HCT116 (cell line): ENCODE results near the gene DLK1. TPM values are rescaled to one million over a fixed set of nuclear protein-coding genes. Genes with fewer than 3 reads are reported as not detected.

Experiments
- ATAC-seq: fragments of 200-7000 bp; cut with Tn5 transposase; 2 replicates; pipeline ENCODE4 v1.9.1; 2020; ENCODE audit warnings: mild to moderate bottlenecking, moderate library complexity
- BruUV-seq: library from RNA; stranded (reverse); fragments of 400-500 nt; replicated peaks from 2 replicates; lab custom pipeline; 2021; lab: Mats Ljungman, UMichigan
- CTCF ChIA-PET: fragments of 300-600 bp; sonication (Branson Sonifier 250); formaldehyde crosslinking; loops from one replicate; lab custom pipeline; 2021; ENCODE audit warnings: antibody characterized with exemption; lab: Charles Lee
- POLR2A ChIA-PET: fragments of 300-600, 350-600 bp; sonication (Branson Sonifier 250); formaldehyde crosslinking; loops from one replicate; lab custom pipeline; 2021; ENCODE audit warnings: antibody characterized with exemption; lab: Charles Lee
- RAD21 ChIA-PET, 2 experiments: fragments of 300-600 bp; sonication (Branson Sonifier 250); formaldehyde crosslinking; loops; one replicate each; lab custom pipeline; 2023; ENCODE audit warnings: low total read pairs in 2 of 2; ENCODE audit not compliant: uncharacterized antibody in 2 of 2, unreplicated experiment in 2 of 2, low non-redundant PET in 1 of 2; lab: Charles Lee
- DNase-seq: peaks from one replicate; pipeline ENCODE4 v3.0.0-alpha.2; 2010; ENCODE audit warnings: low read depth, low spot score
- H2AFZ ChIP-seq: fragments of 200-600 bp; shearing (Covaris generic), sonication (generic); 2 replicates; pipeline ENCODE4 v1.6.1; 2017; ENCODE audit warnings: low read depth, mixed run types, mixed read lengths, antibody characterized with exemption, low read length; ENCODE audit not compliant: poor library complexity, severe bottlenecking
- H3K27ac ChIP-seq: 2 replicates; pipeline ENCODE4 v1.5.1; 2012; ENCODE audit warnings: low read depth, low read length
- H3K27me3 ChIP-seq: fragments of 200-600 bp; sonication (generic); 2 replicates; pipeline ENCODE4 v1.6.1; 2016; ENCODE audit warnings: mixed run types, low read length, mixed read lengths; ENCODE audit not compliant: insufficient read depth
- H3K36me3 ChIP-seq, 2 experiments: fragments of 200-500 bp in 1 of 2; fragments of 200-600 bp in 1 of 2; sonication (Bioruptor generic) in 1 of 2; sonication (generic) in 1 of 2; 2 replicates each; pipeline versions ENCODE4 v1.5.1 to v1.6.1; 2014 to 2016; ENCODE audit warnings: low read length in 2 of 2, inconsistent platforms in 1 of 2, mixed read lengths in 1 of 2, mixed run types in 1 of 2; ENCODE audit not compliant: insufficient read depth in 2 of 2, control insufficient read depth in 1 of 2
- H3K4me1 ChIP-seq, 2 experiments: fragments of 200-600 bp in 1 of 2; sonication (generic) in 1 of 2; 2 replicates each; pipeline versions ENCODE4 v1.5.1 to v1.6.1; 2012 to 2017; ENCODE audit warnings: low read length in 2 of 2, inconsistent platforms in 1 of 2, mild to moderate bottlenecking in 1 of 2, mixed read lengths in 1 of 2, mixed run types in 1 of 2, moderate library complexity in 1 of 2; ENCODE audit not compliant: insufficient read depth in 2 of 2, control insufficient read depth in 1 of 2
- H3K4me2 ChIP-seq: fragments of 200-600 bp; sonication (generic); 2 replicates; pipeline ENCODE4 v1.6.1; 2017; ENCODE audit warnings: mixed run types, low read length, mixed read lengths
- H3K4me3 ChIP-seq, 2 experiments: fragments of 200-600 bp in 1 of 2; sonication (generic) in 1 of 2; replicated peaks in 1 of 2; 2 replicates each; pipeline ENCODE4 v1.5.1; 2011 to 2016; ENCODE audit warnings: low read length in 2 of 2, control low read depth in 1 of 2, low read depth in 1 of 2, mild to moderate bottlenecking in 1 of 2, mixed read lengths in 1 of 2, mixed run types in 1 of 2
- H3K79me2 ChIP-seq: fragments of 200-600 bp; sonication (generic); 2 replicates; pipeline ENCODE4 v1.6.1; 2017; ENCODE audit warnings: mild to moderate bottlenecking, mixed run types, low read length, moderate library complexity, mixed read lengths; ENCODE audit not compliant: insufficient read depth
- H3K9ac ChIP-seq: fragments of 200-600 bp; sonication (generic); 2 replicates; pipeline ENCODE4 v1.6.1; 2016; ENCODE audit warnings: low read length, mixed read lengths
- H3K9me2 ChIP-seq: fragments of 200-600 bp; sonication (generic), shearing (Covaris generic); 2 replicates; pipeline ENCODE4 v1.6.1; 2017; ENCODE audit warnings: mixed run types, mild to moderate bottlenecking, moderate library complexity; ENCODE audit not compliant: insufficient read depth
- H3K9me3 ChIP-seq, 2 experiments: fragments of 200-500 bp in 1 of 2; fragments of 200-600 bp in 1 of 2; sonication (Bioruptor generic) in 1 of 2; sonication (generic) in 1 of 2; 2 replicates each; pipeline ENCODE4 v1.6.1; 2014 to 2017; ENCODE audit warnings: low read length in 2 of 2, mixed read lengths in 2 of 2, inconsistent platforms in 1 of 2, low read depth in 1 of 2, mild to moderate bottlenecking in 1 of 2, mixed run types in 1 of 2, moderate library complexity in 1 of 2; ENCODE audit not compliant: control insufficient read depth in 1 of 2, insufficient read depth in 1 of 2
- H4K20me1 ChIP-seq: fragments of 200-600 bp; sonication (generic), shearing (Covaris generic); 2 replicates; pipeline ENCODE4 v1.6.1; 2017; ENCODE audit warnings: mixed run types, mild to moderate bottlenecking, moderate library complexity; ENCODE audit not compliant: insufficient read depth
- CBX3 ChIP-seq: IDR thresholded peaks from 2 replicates; pipeline ENCODE4 v1.6.1; 2012; ENCODE audit warnings: low read depth
- CEBPB ChIP-seq: IDR thresholded peaks from 2 replicates; pipeline ENCODE4 v1.6.1; 2012; ENCODE audit warnings: low read depth
- CTCF ChIP-seq, 3 experiments: fragments of 200-600 bp in 1 of 3; sonication (generic) in 1 of 3; IDR thresholded peaks in 2 of 3; conservative IDR thresholded peaks in 1 of 3; 2 replicates each; pipeline ENCODE4 v1.5.1; 2012 to 2017; ENCODE audit warnings: low read depth in 2 of 3, low read length in 2 of 3, antibody characterized with exemption in 1 of 3, borderline replicate concordance in 1 of 3, control low read depth in 1 of 3, mild to moderate bottlenecking in 1 of 3, mixed read lengths in 1 of 3, mixed run types in 1 of 3, moderate library complexity in 1 of 3; ENCODE audit not compliant: insufficient read depth in 1 of 3
- ELF1 ChIP-seq: IDR thresholded peaks from 2 replicates; pipeline ENCODE4 v1.6.1; 2012; ENCODE audit warnings: low read depth, borderline replicate concordance
- EZH2 ChIP-seq: fragments of 200-600 bp; sonication (generic); IDR thresholded peaks from 2 replicates; pipeline ENCODE4 v1.6.1; 2017; ENCODE audit warnings: antibody characterized with exemption, mixed run types
- EZH2phosphoT487 ChIP-seq: fragments of 200-600 bp; IDR thresholded peaks from 2 replicates; pipeline ENCODE4 v1.6.1; 2018; ENCODE audit warnings: antibody characterized with exemption, borderline replicate concordance
- FOSL1 ChIP-seq: IDR thresholded peaks from 2 replicates; pipeline ENCODE4 v1.6.1; 2012; ENCODE audit warnings: low read depth
- MAX ChIP-seq: IDR thresholded peaks from 2 replicates; pipeline ENCODE4 v1.6.1; 2012
- POLR2A ChIP-seq: IDR thresholded peaks from 2 replicates; pipeline ENCODE4 v1.7.0; 2011; ENCODE audit warnings: borderline replicate concordance; ENCODE audit not compliant: insufficient read depth, insufficient read length; ENCODE audit errors: extremely low read depth
- POLR2AphosphoS5 ChIP-seq: IDR thresholded peaks from 2 replicates; pipeline ENCODE4 v1.6.1; 2011; ENCODE audit warnings: mild to moderate bottlenecking, low read depth, low read length, moderate library complexity
- SP1 ChIP-seq: IDR thresholded peaks from 2 replicates; pipeline ENCODE4 v1.6.1; 2012; ENCODE audit warnings: low read depth
- YY1 ChIP-seq: IDR thresholded peaks from 2 replicates; pipeline ENCODE4 v1.6.1; 2011; ENCODE audit warnings: low read length, low read depth, moderate library complexity, mild to moderate bottlenecking; ENCODE audit not compliant: insufficient replicate concordance; ENCODE audit errors: extremely low read depth
- ZBTB33 ChIP-seq: IDR thresholded peaks from 2 replicates; pipeline ENCODE4 v1.6.1; 2011; ENCODE audit warnings: mild to moderate bottlenecking, low read length, moderate library complexity; ENCODE audit not compliant: insufficient replicate concordance; ENCODE audit errors: extremely low read depth
- intact Hi-C: fragments of 100-400 bp; cut with micrococcal nuclease; formaldehyde crosslinking; loops from 2 replicates; pipeline ENCODE4 v1.10.0; 2022
- total RNA-seq: library from RNA; stranded (reverse); gene quantifications from one replicate; pipeline ENCODE4 v1.2.1, GENCODE V29; 2021; ENCODE audit not compliant: unreplicated experiment

DLK1 gene
- total RNA-seq, 1 experiment from 2014 or later = 1.5 TPM

GRCh38 chr14:100734031-100734990, 7.6 kb downstream of the DLK1 start:
- ChIA-PET POLR2A (no interaction called here), RAD21 (no interaction called here), CTCF (no interaction called here)
- H3K4me2 ChIP-seq = no peak overlapping the region
- ATAC-seq = no peak
- DNase-seq = no peak
- no peaks in the 10 kb centered on the region for H3K4me1 ChIP-seq
- no peaks in the 10 kb centered on the region for H4K20me1 ChIP-seq
- no peak for TF ChIP-seq POLR2AphosphoS5
- no peak for TF ChIP-seq ELF1
- no peak for TF ChIP-seq YY1
- TF ChIP-seq POLR2A = no peak
- no peak for TF ChIP-seq CEBPB
- TF ChIP-seq EZH2 = no peak
- no peak for TF ChIP-seq CTCF (IDR thresholded peaks at IDR 0.05 in 2 of 3, conservative IDR thresholded peaks at IDR 0.05 in 1 of 3; ENCODE audit: borderline replicate concordance in 1 of 3, insufficient read depth in 1 of 3, low read depth in 2 of 3, low read length in 2 of 3)
- TF ChIP-seq EZH2phosphoT487 = no peak
- no peak for TF ChIP-seq CBX3
- TF ChIP-seq ZBTB33 = no peak
- no peak for TF ChIP-seq MAX
- no peak for TF ChIP-seq FOSL1
- TF ChIP-seq SP1 = no peak
- no peak overlapping the region for H2AFZ ChIP-seq
- H3K9me2 ChIP-seq = no peaks in the 10 kb centered on the region
- H3K79me2 ChIP-seq = no peaks in the 10 kb centered on the region
- H3K27ac ChIP-seq = no peak overlapping the region
- BruUV-seq = no TSS peak
- intact Hi-C loops = no loop called here
- no peak overlapping the region for H3K9ac ChIP-seq
- H3K36me3 ChIP-seq = no peaks in the 10 kb centered on the region
- no peak overlapping the region for H3K4me3 ChIP-seq
- no peaks in the 10 kb centered on the region for H3K27me3 ChIP-seq
- H3K9me3 ChIP-seq = no peaks in the 10 kb centered on the region
